HepG2 (cell line): ENCODE results near the gene EVA1A. TPM values are rescaled to one million over a fixed set of nuclear protein-coding genes. Genes with fewer than 3 reads are reported as not detected.

Source experiments
- AHDC1 ChIP-seq: sonication (generic); formaldehyde crosslinking; IDR thresholded peaks from 2 replicates; pipeline ENCODE4 v1.5.1; 2020; ENCODE audit warnings: mild to moderate bottlenecking, missing genetic modification reagents, borderline replicate concordance
- BRF2 ChIP-seq: sonication (generic); formaldehyde crosslinking; IDR thresholded peaks from 2 replicates; pipeline ENCODE4 v1.8.1; 2022; ENCODE audit warnings: mild to moderate bottlenecking, missing genetic modification reagents
- GABPB1 ChIP-seq: IDR thresholded peaks from 2 replicates; pipeline ENCODE4 v1.6.1; 2016; ENCODE audit warnings: mild to moderate bottlenecking, missing genetic modification reagents, moderate library complexity, missing compliant biosample characterization
- HDAC1 ChIP-seq: sonication (generic); formaldehyde crosslinking; IDR thresholded peaks from 2 replicates; pipeline ENCODE4 v1.5.1; 2020; ENCODE audit warnings: mild to moderate bottlenecking, missing genetic modification reagents
- MAX ChIP-seq: IDR thresholded peaks from 2 replicates; pipeline ENCODE4 v1.6.1; 2012; ENCODE audit warnings: inconsistent platforms
- POGZ ChIP-seq: sonication (generic); formaldehyde crosslinking; IDR thresholded peaks from 2 replicates; pipeline ENCODE4 v1.4.0; 2020; ENCODE audit warnings: mild to moderate bottlenecking, missing genetic modification reagents
- RFXAP ChIP-seq: sonication (generic); formaldehyde crosslinking; IDR thresholded peaks from 2 replicates; pipeline ENCODE4 v1.4.0; 2020; ENCODE audit warnings: missing genetic modification reagents, borderline replicate concordance
- TBX3 ChIP-seq: fragments of 450-650 bp; IDR thresholded peaks from 2 replicates; pipeline ENCODE4 v1.6.1; 2017; ENCODE audit warnings: antibody characterized with exemption, mild to moderate bottlenecking, inconsistent platforms, borderline replicate concordance
- USF2 ChIP-seq, 2 experiments: sonication (generic) in 1 of 2; formaldehyde crosslinking in 1 of 2; IDR thresholded peaks; 2 replicates each; pipeline versions ENCODE4 v1.5.1 to v1.6.1; 2011 to 2020; ENCODE audit warnings: borderline replicate concordance in 1 of 2, low read depth in 1 of 2, low read length in 1 of 2, mild to moderate bottlenecking in 1 of 2, missing genetic modification reagents in 1 of 2, moderate library complexity in 1 of 2
- ZNF33A ChIP-seq: sonication (generic); formaldehyde crosslinking; IDR thresholded peaks from 2 replicates; pipeline ENCODE4 v1.5.1; 2020; ENCODE audit warnings: missing genetic modification reagents, mild to moderate bottlenecking, moderate library complexity, borderline replicate concordance
- ZNF496 ChIP-seq: sonication (generic); formaldehyde crosslinking; IDR thresholded peaks from 2 replicates; pipeline ENCODE4 v1.8.1; 2023; ENCODE audit warnings: mild to moderate bottlenecking, moderate library complexity, missing genetic modification reagents; ENCODE audit not compliant: insufficient replicate concordance
- ZNF574 ChIP-seq: sonication (generic); formaldehyde crosslinking; IDR thresholded peaks from 2 replicates; pipeline ENCODE4 v1.4.0; 2020; ENCODE audit warnings: missing genetic modification reagents
- ZNF639 ChIP-seq: conservative IDR thresholded peaks from 2 replicates; pipeline ENCODE4 v1.6.1; 2018; ENCODE audit warnings: missing genetic modification reagents
- polyA plus RNA-seq, 8 experiments: library from polyadenylated mRNA; depleted of rRNA in 3 of 8; stranded (reverse) in 7 of 8; unstranded in 1 of 8; fragments of >200 nt; fragmentation: Illumina TruSeq in 4 of 8; extraction: Trizol in 4 of 8; gene quantifications; 2 replicates each; pipeline versions ENCODE4 v1.2.1 to v1.2.3, GENCODE V29; 2011 to 2016; ENCODE audit warnings: low read depth in 4 of 8, missing spikeins in 1 of 8, mixed read lengths in 1 of 8; ENCODE audit not compliant: insufficient read depth in 1 of 8
- total RNA-seq, 5 experiments: library from RNA; depleted of rRNA; stranded (reverse); fragments of >200 nt; fragmentation: Illumina TruSeq; extraction: Trizol; gene quantifications; 2 replicates each; pipeline ENCODE4 v1.2.3, GENCODE V29; 2016; ENCODE audit warnings: low read depth in 1 of 5

Gene EVA1A
- total and polyA plus RNA-seq, 2 of the 13 experiments (the other 11 are each of a cell fraction or from before 2014, with no cell fraction given) = 57.5 to 57.8 TPM

GRCh38 chr2:75480971-75481836 is 79.5 kb downstream of the EVA1A start (continued):
- TF ChIP-seq ZNF574 (CRISPR knock-in tag) (0 out of 2 replicates have a peak, but pooled peaks have one; percentile 31), TBX3 (peak; percentile 99), MAX (peak; percentile 63; the same call in 1 of the 2 replicates), ZNF496 (no peak), GABPB1 (peak; percentile 59; the same call in 1 of the 2 replicates), HDAC1 (CRISPR knock-in tag) (peak; percentile 85), ZNF33A (CRISPR knock-in tag) (no peak; the same call in 1 of the 2 replicates), AHDC1 (peak; percentile 99), USF2 (IDR thresholded peaks at IDR 0.05; ENCODE audit: low read depth, low read length) (no peak), USF2 (CRISPR knock-in tag; IDR thresholded peaks at IDR 0.05; ENCODE audit: borderline replicate concordance) (no peak), POGZ (CRISPR knock-in tag) (peak; percentile 89), RFXAP (CRISPR knock-in tag) (no peak), BRF2 (CRISPR knock-in tag) (no peak), ZNF639 (peak; percentile 10; the same call in 1 of the 2 replicates)
